NCI-H2107 (cell line): ENCODE measurements around the gene HOPX.
"Not testable (repeated sequence)": the region's sequence is repeated elsewhere in the genome, so short reads cannot be mapped to it uniquely, and the experiment has no call there.

Source experiments
- DNase-seq: peaks from one replicate; lab custom pipeline; 2025; lab: John Stamatoyannopoulos, UW

The HOPX gene

DNA sequence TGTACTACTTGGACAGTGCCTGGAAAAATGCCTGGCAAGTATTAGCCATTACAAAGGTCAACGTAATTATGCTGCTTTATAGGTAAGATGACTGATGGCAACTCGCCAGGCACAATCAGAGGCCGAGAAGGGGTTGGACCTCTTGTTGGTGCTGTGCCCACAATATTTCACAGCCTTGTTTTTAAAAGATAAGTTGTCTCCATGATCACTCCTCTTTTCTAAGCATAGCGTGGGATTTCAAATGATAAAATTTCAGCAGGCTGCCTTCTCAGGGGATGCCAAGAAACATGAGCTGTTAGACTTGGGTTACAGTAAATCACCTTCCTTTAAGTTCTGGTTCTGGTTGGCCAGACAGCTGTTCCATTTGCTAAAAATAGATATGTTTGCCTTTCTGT lies 26.9 kb downstream of the HOPX start:
- DNase-seq: no peak

DNA sequence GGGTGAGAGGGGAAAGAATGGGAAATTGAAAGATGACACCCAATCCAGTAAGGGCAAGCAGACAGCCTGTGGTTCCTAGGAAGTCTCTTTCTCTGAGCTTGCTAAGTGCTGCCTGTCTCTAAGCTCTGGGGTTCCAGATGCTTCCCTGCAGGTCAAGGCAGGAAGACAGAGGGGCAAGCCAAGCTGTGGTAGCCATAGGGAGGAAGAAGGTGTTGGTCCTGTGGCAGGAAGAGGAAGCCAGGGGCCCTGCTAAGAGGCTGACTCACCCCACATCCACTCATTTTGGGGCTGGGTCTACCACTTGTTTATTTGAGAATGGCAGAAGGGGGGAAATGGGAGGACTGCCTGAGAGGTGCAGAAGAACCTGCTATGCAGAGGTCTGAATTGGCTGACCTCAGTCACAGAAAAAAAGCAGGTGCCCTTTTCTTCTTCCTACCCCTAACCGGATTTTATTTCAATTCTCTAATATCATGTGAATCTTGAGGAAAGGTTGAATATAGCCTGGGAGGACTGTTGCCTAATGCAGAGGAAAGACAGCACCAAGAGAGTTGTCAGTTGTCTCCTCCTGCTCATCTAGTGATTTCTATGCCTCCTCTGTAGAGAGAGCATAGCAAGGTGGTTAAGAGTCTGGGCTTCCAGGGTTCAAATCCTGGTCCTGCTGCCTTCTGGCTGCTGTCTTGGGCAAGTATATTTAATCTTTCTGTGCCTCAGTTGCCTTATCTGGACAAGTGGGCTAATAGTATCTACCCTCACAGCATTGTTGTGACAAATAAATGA lies 27.4 kb downstream of the HOPX start:
- no peak for DNase-seq

DNA sequence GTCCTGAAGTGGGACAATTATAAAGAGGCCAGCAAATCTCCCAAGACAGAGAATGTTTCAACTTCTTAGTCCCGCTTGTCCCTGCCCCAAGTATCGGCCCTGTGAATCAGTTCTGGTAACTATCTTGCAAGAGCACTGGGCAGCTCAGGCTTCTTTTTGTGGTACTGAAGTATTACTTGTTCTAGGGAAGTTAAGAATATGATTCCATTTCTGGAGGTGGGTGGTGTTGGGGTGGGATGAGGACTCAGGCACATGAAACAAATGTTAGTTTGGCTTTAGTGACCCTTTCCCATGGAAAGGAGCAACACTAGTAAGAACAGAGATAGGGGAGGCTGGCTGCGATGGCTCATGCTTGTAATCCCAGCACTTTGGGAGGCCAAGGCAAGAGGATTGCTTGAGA lies 28.9 kb downstream of the HOPX start:
- no peak for DNase-seq

DNA sequence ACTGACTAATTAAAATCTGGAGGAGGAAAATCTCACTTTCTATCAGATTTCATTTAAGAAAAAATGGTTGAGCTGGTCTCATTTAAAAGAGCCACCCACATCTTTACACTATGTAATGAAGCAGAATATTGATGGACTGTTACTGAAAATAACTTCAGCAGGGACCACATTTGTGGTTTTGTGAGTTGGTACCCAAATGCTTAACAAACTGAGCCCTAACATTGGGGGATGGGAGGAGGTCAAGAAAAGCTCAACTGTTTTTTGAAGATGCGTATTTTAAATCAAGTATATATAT lies 30.1 kb downstream of the HOPX start:
- no peak for DNase-seq

DNA sequence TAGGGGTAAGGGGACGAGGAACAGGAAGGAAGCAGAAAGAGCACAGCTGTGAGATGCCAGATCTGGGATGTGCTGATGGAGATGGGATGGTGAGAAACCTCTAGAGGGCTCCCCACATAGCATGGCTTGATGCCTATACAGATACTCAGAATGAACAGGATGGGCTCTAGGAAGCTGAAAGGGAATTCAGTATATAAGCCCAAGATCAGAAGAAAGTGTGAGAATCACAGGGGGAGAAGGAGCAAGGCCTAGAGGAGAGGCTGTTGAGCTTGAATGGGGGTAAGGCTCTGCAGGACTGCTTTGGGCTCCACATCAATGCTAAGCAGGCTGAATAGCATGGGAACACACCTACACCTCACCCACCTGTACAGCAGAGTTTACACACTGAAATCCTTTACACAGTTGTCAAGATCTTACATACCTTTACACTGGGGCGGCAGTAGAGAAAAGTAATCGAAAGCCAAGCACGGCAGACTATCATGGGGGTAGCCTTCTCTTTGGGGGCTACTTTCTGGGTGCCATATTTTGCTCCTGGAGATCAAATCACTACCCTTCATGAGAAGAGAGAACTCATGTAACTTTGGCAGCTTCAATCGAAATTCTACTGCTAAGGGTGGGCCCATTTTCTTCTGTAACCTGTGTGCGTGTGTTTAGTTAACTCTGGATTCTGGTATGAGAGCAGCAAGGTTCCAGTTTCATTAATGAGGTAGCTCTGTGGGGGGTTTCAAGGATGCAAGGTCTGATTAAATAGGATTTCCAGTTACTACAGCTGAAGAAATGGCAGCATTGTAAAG lies 30.6 kb downstream of the HOPX start:
- no peak for DNase-seq

DNA sequence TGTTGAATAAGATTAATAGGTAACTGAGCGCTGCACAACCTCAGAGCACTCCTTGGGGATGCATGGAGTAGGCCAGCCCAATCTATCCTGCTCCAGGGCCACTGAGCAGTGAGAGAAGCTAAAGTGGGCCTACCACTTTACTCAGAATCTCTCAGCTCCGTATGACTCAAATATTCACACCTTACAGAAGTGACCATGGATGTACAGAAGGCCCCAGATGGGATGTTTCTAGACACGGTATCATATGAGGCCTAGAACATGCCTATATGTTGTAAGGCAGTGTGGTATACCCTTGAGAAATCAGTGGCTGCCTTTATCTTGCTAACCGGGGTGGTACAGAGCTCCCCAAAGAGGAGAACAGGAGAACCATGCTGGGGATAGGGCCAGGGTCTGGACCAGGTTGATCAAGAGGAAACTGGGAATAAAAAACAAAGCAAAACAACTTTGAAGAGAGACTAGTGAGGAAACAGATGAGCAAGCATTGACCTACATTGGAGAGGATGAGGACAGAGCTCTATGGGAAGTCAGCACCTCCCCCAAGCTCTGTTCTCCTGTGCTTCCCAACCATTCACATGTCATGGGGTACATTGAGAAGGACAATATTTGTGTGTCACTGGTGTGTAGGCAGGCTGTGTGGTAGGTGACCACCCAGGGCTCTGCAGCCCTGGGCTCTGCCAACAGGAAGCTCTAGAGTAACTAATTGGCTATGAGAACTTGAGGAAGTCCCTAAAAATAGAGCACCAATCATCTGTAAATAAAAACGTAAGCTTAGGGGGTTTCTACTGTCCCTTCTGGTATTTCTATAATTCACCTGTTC lies 31.4 kb downstream of the HOPX start:
- no peak for DNase-seq

DNA sequence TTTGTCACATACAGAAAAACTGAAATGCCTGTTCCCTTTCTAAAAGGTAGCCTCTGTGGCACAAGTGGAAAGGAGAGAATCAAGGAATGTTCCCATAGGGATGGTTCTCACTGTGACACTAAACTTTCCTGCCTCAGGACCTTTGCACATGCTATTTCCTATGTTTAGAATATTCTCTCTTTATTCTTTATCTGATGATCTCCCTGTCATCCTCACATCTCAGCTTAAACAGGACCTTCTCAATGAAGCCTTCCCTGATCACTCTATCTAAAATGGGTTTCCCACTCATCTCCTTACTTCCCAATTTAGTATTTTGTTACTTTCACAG lies 32.3 kb downstream of the HOPX start:
- no peak for DNase-seq

DNA sequence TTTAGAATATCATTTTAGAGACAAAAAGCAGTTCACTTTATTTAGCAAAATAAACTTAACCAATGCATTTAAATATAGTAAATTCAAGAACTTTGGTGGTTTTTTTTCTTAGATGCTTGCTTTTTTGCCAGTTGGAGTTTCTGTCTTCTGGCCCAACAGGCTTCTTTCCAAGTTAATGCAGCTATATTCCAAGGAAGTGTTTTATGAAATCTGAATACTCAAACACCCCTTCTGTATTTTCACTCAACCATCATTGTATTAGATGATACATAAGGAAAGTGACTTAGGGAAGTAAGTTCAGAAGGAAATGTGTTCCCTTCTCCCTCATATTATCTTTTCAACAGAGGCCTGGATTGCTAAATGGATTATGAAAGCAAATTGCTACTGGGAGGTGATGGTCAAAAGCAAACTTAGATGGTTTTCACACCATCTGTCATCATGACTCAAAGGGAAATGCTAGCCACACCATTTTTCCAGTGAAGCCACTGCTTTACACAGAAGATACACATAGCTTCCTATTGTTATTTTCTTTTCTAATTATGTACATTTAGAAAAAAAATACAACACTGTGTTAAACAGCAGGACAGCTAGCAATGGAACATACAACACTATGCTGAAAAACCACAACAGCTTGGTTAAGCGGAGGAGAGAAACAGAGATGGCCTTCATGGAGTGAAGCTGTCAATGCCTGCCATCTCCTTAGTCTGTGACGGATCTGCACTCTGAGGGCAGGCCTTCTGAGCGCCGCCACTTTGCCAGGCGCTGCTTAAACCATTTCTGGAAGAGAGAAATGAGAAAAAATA lies 32.9 kb downstream of the HOPX start:
- no peak for DNase-seq

DNA sequence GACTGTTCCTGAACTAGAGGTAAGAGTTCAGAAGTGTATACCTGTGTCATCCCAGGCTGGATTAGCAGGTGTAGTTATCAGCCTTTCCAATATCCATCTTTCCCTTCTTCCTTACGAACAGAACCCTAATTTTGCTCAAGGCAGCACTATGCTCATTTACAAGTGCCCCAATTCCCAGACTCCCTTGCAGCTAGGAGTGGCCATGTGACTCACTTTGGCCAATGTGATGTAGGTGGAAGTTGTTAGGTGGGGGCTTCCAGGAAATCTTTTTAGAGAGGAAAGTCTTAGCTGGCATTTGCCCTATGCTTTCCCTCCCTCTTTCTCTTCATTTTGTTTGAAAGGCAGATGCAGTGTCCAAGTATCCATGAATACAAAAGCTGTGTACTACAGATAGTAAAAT lies 34.8 kb downstream of the HOPX start:
- no peak for DNase-seq

DNA sequence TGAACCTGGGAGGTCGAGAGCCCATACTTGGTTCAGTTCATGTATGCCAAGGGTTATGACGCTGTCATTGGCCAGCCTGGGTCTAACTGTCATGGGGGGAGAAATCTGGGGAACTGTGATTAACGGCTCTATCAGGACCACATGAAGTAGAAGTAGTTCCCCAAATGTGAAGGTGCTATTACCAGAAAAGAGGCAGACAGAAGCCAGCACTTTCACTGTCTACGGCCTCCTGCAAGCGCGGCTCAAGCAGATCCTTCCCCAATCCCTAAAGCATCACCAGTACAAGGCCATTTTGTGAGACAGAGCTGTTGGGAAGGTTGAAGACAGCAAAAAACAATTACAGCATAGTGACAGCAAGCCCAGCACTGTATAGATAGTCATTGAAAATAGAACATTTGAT lies 37.5 kb downstream of the HOPX start:
- DNase-seq: no peak

DNA sequence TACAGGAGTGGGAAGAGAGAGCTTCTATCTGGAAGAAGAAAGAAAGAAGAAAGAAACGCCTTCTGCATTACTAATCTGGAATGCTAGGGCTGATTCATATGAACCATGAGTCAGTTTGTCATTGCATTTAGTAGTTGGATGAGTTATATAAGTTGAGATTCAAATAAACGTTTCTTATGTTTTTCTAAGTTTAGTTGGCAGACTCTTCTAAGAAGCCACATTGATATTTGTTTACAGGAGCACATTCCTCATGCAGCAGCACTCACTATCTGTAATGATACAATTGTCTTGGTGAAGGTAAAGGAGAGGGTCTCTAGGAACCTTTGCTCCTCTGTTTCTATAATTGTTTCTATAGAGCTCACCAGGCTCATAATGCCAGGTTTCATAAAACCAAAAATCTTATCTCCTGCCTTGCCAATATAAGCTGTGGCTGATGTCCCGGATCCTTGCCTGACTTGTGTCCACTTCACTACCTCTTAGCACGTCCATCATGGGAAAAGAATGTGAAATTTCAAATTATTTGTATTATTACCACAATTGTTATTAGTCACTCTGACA lies 39.5 kb downstream of the HOPX start:
- DNase-seq: no peak

DNA sequence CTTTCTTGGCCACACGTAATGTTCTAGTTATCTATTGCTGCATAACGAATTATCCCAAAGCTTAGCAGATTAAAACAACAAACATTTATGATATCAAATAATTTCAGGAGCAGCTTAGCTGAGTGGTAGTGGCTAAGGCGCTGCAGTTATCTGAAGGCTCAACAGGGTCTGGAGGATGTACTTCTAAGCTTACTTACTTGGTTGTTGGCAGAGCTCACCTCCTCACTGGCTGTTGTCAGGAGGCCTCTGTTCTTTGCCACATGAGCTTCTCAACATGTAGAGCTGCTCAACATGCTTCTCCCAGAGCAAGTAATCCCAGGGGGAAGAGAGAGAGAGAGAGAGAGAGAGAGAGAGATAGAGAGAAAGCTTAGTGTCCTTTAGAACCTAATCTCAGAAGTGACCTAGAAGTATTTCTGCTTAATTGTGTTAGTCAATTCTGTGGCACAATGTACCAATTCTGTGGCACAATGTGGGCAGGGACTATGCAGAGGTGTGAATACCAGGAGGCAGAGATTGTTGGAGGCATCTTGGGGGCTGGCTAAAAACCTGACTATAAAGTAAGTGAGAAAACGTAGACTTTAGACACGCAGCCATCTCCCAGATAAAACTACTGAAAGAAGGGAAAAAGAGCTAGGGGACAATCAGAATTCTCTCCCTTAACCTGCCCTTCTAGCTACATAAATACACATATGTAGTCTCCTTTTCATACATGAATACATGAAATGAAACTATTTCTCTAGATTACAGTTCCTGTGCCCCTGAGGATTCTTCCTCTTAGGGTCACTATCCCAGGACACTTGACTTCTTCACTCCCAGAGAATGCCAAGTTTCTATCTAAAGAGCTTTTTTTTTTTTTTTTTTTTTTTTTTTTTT lies 40.2 kb downstream of the HOPX start:
- DNase-seq: no peak

DNA sequence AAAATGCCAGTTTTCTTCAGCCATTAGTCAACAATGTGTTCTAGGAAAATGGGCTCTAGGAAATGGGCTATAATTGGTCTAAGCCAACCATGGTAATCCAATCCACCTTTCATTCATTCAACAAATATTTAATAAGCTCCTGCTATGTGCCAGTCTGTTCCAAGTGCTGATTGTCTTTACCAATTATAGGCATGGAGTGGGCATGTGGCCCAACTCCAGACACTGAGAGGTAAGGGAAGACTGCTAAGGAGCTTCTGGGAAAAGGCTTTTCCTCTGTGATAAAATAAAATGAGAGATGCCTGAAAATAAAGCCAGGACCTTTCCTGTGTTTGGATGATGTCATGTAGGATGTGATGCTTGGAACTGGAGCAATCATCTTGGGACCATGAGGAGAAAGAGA lies 43.3 kb downstream of the HOPX start:
- DNase-seq: no peak

DNA sequence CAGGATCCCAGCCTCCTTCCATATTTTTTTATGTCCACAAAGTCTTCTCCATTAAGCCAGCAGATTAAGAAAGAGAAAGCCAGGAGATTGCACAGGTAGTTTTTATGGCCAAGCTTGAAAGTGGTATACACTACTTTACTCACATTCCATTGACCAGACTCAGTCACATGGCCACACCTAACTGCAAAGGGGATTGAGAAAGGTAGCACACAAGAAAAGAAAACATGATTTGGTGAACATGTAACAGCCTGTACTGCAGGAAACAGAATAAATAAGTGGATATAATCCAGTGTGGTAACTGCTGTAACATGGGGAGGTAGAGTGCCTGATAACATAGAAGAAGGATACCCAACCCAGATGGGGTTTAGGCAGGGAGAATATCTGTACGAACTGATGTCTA lies 43.9 kb downstream of the HOPX start:
- DNase-seq: no peak

DNA sequence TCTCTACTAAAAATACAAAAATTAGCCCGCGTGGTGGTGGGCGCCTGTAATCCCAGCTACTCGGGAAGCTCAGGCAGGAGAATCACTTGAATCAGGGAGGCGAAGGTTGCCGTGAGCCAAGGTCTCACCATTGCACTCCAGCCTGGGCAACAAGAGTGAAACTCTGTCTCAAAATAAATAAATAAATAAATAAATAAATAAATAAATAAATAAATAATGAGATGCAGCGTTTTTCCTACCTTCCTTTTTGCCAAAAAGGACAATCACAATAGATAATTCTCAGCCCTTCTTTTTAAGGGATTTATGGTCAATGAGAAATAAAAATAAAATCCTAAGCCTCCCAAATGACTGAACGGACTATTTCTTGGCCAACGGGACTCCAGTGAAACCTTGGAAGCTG lies 46.1 kb downstream of the HOPX start:
- DNase-seq: not testable (repeated sequence)

DNA sequence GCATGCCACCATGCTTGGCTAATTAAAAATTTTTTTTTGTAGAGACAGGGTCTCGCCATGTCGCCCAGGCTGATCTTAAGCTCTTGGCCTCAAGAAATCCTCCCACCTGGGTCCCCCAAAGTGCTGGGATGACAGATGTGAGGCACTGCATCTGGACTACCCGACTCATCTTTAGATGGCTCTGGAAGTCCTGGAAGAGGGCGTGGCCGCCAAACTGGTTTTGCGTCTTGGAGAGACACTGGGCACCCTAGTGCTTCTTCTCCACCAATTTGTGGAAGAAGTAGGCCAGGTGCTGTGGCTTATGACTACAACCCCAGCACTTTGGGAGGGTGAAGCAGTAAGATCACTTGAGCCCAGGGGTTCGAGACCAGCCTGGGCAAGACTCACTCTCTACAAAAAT lies 47.6 kb downstream of the HOPX start:
- DNase-seq: no peak

DNA sequence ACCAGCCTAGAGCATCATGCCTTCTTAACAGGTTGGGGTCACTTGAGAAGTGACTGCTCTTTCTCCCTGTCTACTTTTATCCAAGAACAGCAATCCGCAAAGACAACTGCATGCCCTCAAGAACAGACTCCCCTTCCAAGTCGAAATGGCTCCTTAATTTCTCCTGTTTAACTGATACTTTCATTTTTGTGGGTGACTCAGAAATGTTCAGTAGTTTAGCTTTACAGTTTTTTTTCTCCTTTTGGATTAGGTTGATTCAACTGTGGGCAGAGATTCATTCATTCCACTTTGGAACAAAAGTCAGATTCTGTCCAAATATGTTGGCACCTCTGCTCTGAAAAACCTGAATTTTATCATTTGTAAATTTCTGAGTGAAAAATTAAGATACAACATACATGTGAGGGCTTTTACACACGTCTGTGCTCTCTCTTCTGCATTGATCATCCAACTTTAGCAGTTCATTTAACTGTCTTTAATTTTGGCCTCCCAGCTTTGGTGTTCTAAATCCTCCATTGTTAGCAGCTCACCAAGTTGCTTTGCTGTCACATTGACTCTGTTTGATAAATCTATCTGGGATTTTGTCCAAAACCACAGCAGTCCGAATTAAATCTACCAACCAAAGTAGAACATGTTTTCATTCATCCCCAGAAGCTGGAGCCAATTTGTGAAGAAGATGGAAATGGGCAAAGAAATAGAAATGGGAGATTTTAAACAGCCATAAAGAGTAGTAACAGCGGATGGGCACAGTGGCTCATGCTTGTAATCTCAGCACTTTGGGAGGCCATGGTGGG lies 50.0 kb downstream of the HOPX start:
- no peak for DNase-seq

DNA sequence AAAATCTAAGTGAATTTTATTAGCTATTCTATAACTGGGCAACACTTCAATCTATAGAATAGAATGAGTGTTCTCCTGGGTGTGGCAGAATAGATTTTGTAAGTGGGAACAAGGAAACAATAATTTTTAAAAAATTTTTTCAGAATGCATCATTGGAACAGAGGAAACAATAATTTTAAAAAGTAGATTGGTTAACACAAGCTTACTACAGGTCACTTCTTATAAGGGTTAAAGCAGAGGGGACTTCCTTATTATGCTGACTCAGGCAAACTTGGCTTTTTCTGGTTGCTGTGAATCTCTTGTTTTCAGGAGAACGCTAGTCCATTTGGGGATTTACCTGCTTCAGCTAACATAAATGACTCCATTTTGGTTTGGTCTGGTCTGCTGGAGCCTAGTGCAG lies 52.5 kb downstream of the HOPX start:
- no peak for DNase-seq

DNA sequence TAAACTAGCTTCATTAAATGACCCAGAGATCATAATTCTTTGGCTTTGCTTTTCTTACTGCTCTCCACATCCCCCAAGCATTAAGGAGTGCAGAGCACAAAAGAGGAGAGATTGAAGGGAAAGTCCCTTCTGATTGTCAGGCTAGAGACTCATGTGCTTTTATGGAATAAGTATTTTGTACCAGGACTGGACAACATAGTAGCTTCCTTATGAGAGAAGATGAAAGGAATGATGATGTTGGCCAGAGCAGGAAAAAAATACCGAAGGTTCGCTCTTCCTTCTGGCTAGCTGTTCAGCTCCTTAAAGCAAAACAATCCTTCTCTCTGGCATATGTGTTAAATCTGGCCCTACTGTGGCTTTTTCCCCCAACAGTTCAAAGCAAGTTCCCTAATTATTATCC lies 53.1 kb downstream of the HOPX start:
- no peak for DNase-seq

DNA sequence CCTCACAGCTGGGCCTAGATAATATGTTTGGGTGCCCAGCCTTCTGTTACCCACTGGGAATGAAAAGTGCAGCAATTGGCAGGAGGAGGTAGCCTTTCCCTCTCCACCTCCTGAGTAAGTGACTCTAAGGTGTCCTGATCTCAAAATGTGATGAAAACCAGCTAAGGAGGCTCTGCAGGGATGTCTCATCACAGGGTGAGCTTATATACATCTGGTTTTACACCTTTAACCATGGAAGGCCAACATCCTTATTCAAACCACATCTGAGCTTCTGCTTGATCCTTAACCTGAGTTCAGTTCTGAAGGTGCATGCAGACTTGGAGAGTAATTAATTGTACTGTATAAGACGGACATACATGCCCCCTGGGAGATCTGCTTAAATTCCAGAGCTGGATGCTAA lies 53.7 kb downstream of the HOPX start:
- no peak for DNase-seq
